ENCODE measurements around the gene CACNA1B. TPM values are rescaled to one million over a fixed set of nuclear protein-coding genes. Genes with fewer than 3 reads are reported as not detected.
A peak's percentile ranks its signal among the peaks of the same experiment; 100 is the strongest.

Gene CACNA1B
- total RNA-seq, 1 donor from 2014 or later: under 0.01 TPM

DNA sequence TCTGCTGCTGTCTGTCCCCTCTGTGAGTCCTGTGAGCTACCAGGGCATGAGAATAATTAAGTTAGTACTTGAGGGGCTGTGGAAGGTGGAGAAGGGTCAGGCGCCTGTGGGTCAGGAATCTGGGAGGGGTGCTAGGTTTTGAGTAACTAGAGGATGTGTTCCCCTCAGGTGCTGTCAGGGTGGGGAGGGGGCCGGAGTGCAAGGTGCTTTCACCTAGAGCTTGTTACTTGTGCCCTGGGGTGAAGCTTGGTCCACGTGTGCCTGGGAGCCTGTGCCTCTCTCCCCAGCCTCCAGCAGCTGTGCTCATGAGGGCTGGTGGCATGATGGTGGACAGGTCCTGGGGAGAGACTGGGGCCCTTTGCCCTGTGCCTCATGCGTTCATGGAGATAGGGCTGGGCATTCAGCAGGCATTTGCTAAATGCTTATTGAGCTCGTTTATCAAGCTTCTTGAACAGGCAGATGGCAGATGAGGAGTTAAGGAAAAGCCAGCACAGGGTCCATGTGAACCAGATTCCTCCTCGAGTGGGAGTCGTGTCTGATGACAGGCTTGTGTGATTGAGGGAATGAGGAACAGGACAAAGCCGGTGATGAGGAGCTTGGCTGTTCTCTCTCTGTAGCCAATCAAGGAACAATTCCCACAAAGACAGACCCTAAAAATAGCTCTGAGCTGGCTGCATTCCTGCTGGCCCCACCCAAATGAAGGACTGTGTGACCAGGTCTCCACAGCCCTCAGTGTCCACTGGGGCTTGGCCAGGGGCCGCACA, 40.9 kb downstream of the CACNA1B start:
- DNase-seq (ENCODE audit: low spot score): peak; percentile 5

DNA sequence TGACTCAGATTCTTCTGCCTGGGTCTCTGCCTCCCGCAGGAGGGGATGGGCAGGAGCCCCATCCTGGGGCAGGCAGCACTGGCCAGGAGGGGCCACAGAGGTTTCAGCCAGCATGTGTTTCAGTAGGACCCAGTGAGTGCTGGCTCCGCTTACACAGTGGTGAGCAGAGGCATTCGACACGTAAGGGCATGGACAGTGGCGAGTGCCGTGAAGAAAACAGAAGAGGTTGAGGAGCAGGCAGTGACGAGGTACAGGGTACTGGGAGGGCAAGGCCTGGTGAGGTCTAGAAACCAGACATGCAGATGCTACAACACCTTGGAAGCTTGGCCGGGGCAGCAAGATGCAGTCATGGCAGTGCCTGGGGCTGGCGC, 41.5 kb downstream of the CACNA1B start:
- DNase-seq (ENCODE audit: low spot score): no peak

DNA sequence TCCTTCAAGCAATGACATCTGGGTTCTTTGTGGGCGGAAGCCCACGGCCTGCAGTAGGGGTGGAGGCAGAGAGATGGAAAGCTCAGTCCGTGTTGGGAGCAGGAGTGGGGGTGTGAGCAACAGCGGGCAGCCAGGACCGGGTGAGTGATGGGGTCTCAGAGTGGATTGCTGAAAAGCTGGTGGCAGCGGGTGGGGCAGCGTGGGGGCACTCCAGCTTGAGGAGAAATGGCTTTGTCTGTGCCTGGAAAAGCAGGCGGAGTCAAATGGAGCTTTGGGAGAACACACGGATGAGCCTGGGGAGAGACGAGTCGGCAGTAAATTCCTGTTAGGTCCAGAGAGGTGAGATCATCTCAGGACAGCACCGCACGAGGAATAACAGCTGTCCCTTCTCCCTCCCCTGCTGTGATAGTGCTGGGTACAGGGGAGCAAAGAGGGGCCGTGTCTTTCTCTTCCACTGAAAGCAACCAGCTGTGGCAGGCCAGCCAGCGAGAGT, 42.1 kb downstream of the CACNA1B start:
- no peak for DNase-seq (ENCODE audit: low spot score)

DNA sequence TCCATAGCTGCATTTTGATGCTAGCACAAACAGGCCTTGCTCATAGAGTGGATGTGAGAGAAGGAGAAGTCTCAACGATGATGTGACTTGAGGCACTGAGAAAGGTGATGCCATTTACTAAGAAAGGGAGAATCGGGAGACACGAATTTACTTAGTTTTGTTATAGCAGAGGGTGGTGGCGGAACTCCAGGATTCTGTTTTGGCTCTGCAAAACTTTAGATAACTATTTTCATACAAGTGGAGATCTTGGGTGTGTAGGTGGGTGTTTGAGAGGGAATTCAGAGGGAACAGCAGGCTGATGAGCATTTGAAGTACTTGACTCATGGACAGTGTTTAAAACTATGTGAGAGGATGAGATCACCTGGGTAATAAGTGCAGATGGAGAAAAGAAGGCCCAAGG, 43.2 kb downstream of the CACNA1B start:
- no peak for DNase-seq (ENCODE audit: low spot score)

DNA sequence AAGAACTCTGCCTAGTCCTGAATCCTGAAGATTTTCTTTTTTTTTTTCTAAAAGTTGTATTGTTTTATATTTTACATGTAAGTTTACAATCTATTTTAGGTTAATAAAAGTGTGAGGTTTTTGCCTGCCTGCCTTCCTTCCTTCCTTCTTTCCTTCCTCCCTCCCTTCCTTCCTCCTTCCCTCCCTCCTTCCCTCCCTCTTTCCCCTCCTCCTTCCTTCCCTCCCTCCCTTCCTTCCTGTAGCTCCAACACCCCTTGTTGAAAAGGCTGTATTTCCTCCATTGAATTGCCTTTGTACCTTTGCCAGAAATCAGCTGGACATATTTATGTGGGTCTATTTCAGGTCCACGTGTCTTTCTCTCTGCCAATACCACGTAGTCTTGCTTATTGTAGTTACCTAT, 46.6 kb downstream of the CACNA1B start:
- DNase-seq (ENCODE audit: low spot score): no peak

DNA sequence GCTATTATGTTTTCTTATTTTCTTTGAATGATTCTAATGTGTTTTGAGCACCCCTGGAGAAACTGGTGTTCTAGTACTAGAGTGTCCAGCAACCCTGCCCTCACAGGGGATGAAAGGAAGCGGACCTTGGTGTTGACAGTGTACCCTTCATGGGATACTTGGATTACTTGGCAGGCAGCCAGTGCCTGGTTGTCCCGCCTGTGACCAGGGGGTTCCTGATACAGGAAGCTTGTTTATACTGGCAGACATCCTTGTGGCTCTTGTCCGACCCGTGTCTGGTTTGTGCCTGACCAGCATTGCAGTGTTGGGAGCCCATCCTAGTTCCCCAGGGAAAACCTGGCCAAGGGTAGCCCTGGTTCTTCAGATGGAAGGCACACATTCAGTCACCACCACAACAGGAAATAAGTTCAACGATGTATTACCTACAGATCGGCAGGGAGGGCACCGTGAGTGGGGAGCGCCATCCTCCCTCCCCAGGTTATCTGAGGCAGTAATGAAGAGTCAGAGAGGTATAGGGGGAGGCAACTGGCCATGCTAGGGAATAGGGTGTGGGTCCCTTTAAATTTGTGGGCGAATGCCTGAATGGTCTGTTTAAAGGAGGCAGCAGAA, 47.3 kb downstream of the CACNA1B start:
- DNase-seq (ENCODE audit: low spot score): no peak

DNA sequence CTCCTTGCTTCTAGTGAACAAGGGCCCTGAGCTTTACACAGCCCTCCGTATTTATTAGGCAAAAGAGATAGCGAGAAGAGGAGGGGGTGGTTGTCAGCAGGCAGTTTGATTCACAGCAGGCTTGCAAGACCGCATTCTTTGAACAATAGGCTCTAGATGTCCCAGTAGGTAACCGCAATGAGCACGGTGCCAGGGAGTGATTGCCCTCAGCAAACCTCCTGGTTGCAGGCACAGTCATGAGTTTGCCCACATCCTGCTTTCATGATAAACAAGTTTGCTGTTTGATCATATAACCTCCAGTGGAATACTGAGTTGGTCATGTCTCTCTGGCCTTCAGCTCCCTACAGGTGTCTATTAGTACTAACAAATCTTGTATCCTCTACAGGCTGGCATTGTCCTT, 66.1 kb downstream of the CACNA1B start:
- DNase-seq (ENCODE audit: low spot score): no peak

DNA sequence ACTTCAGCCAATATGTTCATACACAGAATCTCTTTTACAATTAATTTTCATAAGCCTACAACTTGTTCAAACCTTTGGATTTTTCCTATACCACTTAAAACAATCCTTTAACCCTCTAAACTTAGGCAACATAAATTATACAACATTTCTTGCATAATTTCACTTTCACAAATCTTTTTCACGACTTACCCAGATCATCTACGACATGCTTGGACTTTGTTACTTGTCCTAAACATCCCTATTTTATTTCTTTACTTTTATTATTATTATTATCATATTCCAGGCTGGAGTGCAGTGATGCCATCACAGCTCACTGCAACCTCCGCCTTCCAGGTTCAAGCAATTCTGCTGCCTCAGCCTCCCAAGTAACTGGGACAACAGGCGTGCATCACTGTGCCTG, 68.0 kb downstream of the CACNA1B start:
- no peak for DNase-seq (ENCODE audit: low spot score)

DNA sequence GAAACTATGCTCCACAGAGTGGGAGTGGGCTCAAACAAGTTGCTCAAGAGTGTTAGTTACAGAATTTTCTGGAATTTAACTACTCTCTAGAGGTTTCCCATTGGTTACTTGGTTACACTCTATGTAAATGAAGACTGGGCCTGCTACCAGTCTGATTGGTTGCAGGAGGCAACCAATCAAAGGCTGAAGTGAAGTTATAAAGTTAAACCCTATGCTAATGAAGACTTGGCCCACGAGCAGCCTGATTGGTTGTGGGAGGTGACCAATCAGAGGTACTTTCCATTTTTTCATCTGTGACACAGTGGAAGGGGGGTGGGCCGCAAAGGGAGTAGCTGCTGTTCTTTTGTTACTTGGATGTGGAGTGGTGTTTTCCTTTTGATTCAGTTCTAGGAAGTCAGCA, 69.4 kb downstream of the CACNA1B start:
- DNase-seq (ENCODE audit: low spot score): no peak

DNA sequence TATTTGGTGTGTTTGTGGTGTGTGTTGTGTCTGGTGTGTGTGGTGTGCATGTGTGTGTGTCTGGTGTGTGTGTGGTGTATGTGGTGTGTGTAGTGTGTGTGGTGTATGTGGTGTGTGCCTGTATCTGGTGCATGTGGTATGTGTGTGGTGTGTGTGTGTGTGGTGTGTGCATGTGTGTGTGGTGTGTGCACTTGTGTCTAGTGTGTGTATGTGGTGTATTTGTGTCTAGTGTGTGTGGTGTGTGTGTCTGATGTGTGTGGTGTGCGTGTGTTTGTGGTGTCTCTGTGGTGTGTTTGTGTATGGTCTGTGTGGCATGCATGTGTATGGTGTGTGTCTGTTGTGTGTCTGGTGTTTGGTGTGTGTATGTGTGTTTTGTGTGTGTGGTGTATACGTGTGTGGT, 71.1 kb downstream of the CACNA1B start:
- no peak for DNase-seq (ENCODE audit: low spot score)

DNA sequence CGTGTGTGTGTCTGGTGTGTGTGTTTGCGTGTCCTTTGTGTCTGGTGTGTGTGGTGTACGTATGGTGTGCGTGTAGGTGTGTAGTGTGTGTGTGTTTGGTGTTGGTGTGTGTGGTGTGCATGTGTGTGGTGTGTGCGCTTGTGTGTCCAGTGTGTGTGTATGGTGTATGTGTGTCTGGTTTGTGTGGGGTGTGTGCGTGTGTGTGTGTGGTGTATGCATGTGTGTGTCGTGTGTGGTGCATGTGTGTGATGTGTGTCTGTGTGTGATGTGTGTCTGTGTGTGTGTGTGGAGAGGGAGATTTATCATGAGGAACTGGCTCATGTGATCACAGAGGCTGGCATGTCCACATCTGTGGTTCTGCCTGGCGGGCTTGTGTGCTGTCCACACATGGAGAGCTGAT, 71.7 kb downstream of the CACNA1B start:
- no peak for DNase-seq (ENCODE audit: low spot score)

DNA sequence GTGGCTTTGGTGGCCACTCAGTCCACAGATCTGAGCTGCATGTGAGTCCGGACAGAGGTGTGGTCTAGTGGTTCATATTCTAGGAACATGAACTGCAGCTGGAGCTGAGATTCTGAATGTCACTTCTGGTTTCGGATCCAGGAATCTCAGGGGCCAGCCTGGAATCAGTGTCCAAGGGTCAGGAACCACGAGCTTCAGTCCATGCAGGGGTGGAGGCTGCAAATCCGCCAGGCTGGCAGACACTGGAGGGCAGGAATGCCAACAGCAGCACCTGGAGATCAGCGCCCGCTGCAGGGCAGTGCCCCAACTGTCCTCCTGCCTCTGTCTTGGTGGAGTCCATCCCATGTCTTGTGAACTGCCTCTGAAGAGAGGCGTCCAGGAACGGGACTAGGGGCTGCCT, 73.5 kb downstream of the CACNA1B start:
- no peak for DNase-seq (ENCODE audit: low spot score)

DNA sequence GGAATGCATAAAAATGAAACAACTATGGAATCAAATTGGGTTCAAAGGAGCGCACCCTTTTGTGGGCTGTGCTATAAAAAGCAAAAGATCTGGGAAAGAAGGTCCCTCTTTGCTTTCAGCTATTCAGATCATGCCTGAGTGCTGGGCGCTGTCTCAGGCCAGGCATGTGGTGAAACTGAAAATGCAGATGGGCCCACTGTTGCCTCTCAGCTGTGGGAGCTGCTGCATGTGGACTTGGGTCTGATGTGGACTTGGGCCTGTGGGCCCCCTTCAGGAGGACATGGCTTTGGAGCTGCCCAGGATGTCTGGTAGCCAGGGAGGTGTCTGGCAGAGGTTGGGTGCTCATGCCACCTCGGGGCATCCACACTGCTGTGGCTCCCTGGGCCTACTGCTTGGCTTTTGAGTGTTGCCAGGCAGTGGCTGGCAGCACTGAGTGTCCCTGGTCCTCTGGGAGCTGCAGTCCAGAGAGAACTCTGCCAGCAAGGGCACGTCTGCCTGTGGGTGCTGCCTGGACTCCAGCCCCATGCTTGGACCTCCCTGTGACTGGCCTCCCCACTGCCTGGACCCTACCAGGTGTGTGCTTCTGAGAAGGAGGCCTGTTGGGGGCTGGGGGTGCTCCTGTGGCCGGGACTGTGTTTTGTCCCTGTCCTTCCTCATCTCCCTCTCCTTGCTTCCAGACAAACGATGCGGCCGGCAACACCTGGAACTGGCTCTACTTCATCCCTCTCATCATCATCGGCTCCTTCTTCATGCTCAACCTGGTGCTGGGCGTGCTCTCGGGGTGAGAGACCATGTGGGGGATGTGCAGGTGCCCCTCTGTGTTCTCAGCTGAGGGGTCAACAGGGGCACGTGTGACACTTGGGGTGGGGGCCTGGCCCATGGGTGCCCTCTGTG, 74.3 kb downstream of the CACNA1B start:
- DNase-seq (ENCODE audit: low spot score): no peak

DNA sequence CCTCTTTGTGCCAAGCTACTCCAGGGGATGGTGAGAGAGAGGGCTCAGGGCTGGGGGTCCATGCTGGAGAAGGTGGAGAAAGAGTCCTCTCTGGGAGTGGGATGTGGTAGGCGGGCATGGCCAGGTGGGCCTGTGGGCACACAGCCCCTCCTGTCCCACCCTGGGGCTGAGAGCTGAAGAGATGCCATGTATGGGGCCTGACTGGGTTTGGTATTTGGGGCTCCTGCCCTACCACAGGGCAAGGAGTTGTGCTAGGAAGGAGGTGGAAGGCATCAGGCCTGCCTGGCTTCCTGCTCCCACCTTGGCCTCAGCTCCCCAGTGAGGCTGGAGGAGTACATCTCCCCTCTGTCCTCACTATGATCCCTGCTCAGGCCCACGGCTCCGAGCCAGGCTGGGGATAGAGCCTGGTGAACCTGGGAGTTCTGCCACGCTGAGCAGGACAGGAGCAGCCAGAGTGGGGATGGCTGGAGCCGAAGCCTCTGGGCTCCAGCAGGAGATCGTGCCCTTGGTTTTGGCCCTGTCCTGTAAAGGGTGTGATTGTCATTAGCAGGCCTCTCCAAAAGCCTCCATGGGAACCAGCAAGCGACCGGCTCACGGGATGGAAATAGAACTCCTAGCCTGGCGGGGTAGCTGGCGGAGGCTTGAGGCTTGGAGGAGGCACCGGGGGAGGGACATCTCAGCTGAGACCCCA, 75.5 kb downstream of the CACNA1B start:
- no peak for DNase-seq (ENCODE audit: low spot score)

DNA sequence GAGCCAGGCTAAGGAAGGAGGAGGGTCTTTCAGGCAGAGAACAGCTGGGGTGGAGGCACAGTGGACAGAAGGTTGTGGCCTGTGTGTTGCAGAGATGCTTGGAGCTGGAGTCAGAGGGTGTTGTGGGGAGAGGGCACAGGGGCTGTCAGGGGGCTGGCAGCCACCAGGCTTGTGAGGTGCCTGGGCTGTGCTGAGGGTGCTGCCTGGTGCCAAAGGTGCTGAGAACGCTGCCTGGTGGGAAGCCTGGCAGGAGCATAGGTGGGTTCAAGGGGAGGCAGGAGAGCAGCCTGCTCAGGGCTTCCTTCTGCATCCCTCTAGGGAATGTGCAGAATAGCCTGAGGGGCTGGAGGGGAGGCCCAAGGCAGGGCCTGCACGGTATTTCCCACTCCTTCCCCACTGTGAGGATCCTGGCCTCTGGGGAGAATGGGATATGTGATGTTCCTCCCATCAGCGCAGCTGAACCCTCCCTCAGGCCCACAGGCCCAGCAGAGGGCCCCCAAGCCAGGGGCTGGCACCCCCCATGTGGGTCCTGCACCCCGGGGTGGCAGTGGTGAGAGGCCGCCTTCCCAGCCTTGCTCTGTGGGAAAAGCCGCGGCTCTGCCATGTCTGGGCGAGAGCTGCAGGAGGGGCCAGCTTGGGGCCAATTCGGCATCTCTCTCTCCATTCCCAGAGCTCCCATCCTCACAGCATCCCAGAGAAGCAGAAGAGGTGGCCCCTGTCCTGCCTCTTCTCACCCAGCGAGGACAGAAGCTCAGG, 76.3 kb downstream of the CACNA1B start:
- DNase-seq (ENCODE audit: low spot score): no peak

DNA sequence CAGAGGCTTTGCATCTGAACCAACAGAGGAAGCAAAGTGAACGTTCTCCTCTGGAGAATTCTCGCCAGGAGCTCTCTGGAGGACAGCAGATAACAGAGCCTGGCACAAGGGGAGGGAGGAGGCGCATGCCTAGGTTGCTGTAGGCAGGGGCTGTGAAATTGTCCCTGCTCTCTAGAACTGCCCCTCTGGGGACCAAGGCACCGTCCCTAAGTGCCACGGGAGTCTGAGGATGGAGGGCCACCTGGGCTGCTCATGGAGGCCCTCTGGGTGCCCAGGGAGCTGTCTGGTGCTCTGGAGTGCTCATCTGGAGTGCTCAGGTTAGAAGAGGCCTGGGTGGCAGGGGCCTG, 77.6 kb downstream of the CACNA1B start:
- DNase-seq (ENCODE audit: low spot score): no peak

DNA sequence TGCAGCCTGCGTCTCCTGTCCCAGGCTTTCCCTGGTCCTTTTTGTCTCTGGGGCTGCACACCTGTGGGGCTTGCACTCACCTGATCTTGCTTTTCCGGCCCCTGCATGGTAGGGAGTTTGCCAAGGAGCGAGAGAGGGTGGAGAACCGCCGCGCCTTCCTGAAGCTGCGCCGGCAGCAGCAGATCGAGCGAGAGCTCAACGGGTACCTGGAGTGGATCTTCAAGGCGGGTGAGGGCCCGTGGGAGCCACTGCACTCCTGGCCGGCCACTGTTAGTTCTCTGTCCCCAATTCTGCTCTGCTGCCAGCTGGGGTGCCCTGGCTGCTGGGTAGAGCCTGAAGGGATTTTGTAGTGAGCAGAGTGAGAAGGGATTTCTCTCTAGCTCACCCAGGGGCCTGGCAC, 78.0 kb downstream of the CACNA1B start:
- DNase-seq (ENCODE audit: low spot score): no peak

DNA sequence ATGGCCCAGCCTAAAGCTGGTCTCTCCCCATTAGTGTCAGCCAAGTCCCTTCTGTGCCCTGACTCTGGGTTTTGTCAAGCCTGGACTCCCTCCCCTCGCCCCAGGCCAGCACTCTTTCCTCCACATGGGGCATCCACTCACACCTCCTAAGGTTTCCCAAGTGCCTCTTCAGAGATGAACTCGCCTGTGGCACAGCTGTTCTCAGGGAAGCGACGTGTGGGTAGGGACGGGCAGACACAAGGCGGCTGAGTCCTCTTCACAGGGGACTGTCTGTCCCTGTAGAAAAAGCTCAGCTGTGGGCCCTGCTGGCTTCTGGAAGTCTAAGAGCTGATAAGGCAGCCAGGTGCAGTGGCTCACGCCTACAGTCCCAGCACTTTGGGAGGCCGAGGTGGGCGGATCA, 78.5 kb downstream of the CACNA1B start:
- no peak for DNase-seq (ENCODE audit: low spot score)

DNA sequence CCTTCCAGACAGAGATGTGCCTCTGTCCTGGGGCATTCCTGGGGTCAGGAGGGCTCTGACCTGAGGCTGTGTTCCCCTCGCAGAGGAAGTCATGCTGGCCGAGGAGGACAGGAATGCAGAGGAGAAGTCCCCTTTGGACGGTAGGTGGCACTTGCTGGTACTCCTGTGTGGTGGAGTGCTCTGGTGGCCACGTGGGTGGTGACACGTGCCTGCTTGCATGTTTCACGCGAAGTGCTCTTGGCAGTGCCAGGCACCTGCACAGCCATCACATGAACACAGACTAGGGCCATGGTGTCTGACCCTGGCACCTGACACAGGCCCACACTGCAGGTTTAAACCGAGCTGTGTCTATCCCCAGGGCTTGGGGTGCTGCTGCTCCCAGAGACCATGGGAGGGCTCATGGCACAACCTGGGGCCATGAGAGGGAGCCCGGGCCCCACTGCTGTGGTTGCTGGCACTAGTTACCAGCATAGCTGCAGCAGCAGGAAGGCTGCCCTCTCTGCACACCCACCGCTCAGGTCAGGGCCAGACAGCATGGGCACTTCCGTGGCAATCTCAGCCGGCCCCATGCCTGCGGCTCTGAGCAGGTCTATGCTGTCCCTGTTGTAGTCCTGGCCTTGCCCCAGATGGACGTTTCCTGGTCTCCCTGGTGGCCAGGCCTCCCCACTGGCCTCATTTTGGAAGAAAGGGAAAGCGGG, 79.3 kb downstream of the CACNA1B start:
- no peak for DNase-seq (ENCODE audit: low spot score)

DNA sequence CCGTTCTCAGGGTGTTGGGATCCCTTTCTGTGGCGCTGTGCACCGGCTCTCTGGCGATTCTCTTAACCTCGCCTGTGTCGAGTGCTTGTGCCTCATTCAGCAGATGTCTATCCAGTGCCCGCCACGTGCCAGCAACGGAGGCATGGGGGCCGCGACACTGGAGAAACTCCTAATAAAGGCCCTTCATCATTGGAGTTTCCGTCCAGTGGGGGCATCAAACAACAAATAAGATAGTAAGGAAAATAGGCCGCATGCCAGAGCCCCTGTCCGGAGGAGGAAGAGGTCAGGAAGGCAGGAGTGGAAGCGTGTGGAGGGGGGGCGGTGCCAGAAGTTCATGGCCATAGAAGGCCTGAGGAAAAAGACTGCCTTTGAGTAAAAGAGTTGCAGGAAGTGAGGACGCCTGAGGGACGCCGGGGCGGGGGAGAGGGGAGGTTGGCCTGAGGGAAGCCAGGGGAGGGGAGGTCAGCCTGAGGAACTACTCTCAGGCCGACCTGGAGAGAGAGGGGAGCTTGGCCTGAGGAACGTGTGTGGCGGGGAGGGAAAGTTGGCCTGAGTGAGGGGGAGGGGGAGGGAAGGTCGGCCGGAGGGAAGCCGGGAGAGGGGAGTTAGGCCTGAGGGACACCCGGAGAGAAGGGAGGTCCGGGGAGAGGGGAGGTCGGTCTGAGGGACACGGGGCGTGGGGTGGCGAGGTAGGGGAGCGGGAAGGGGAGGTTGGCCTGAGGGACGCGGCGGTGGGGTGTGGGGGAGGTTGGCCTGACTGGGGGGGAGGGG, 82.2 kb downstream of the CACNA1B start:
- DNase-seq (ENCODE audit: low spot score): no peak

All from umbilical cord (tissue), 2 donors.